Mammary epithelial cell (primary cell): Measurements from ENCODE around the gene SP1.

Experiments used
- EZH2 ChIP-seq: IDR thresholded peaks from 2 replicates; pipeline ENCODE4 v1.6.1; 2012; ENCODE audit warnings: low read length, inconsistent platforms, borderline replicate concordance
- TF ChIP-seq, protein P1 (sequence below), 2 donors: IDR thresholded peaks in 1 of 2; conservative IDR thresholded peaks in 1 of 2; 2 replicates each; pipeline ENCODE4 v1.5.1; 2011 to 2012; ENCODE audit warnings: inconsistent platforms in 2 of 2, low read length in 2 of 2, mild to moderate bottlenecking in 2 of 2, control low read depth in 1 of 2, low read depth in 1 of 2; ENCODE audit not compliant: insufficient read depth in 1 of 2; ENCODE audit errors: extremely low read depth in 1 of 2

DNA sequence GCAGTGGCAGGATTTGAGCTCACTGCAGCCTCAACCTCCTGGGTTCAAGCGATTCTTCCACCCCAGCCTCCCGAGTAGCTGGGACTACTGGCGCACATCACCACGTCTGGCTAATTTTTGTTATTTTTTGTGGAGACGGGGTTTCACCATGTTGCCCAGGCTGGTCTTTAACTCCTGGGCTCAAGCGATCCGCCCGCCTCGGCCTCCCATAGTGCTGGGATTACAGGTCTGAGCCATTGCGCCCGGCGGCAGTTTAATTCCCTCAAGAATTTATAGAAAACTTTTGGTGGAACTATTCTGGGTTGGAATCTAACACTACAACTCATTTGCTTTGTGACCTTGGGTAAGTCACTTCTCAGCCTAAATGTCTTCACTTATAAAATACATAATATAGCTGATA, 1.8 kb upstream of the SP1 start:
- TF ChIP-seq, protein P1, sequence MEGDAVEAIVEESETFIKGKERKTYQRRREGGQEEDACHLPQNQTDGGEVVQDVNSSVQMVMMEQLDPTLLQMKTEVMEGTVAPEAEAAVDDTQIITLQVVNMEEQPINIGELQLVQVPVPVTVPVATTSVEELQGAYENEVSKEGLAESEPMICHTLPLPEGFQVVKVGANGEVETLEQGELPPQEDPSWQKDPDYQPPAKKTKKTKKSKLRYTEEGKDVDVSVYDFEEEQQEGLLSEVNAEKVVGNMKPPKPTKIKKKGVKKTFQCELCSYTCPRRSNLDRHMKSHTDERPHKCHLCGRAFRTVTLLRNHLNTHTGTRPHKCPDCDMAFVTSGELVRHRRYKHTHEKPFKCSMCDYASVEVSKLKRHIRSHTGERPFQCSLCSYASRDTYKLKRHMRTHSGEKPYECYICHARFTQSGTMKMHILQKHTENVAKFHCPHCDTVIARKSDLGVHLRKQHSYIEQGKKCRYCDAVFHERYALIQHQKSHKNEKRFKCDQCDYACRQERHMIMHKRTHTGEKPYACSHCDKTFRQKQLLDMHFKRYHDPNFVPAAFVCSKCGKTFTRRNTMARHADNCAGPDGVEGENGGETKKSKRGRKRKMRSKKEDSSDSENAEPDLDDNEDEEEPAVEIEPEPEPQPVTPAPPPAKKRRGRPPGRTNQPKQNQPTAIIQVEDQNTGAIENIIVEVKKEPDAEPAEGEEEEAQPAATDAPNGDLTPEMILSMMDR (conservative IDR thresholded peaks at IDR 0.05 in 1 of 2, IDR thresholded peaks at IDR 0.05 in 1 of 2; ENCODE audit: extremely low read depth in 1 of 2, insufficient read depth in 1 of 2, low read depth in 1 of 2, low read length in 2 of 2), result no peak
- no peak for TF ChIP-seq EZH2
